Endometrium (tissue), 2 donors: ENCODE data around the gene BAHD1.

Source experiments
- FAIRE-seq: peaks from 2 replicates; lab custom pipeline; 2012; peaks lifted over from hg19 to GRCh38; lab: Jason Lieb, UNC
- donor health status: control.
- donor health status: control.

BAHD1 gene

GRCh38 chr15:40424483-40425115 lies 16.2 kb upstream of the BAHD1 start:
- no peak for FAIRE-seq

GRCh38 chr15:40425681-40426080 lies 15.1 kb upstream of the BAHD1 start:
- no peak for FAIRE-seq

GRCh38 chr15:40427188-40427587 lies 13.6 kb upstream of the BAHD1 start:
- no peak for FAIRE-seq

GRCh38 chr15:40428185-40428584 lies 12.6 kb upstream of the BAHD1 start:
- FAIRE-seq: no peak

GRCh38 chr15:40429068-40429710 lies 11.6 kb upstream of the BAHD1 start:
- FAIRE-seq: no peak

GRCh38 chr15:40430271-40430805 lies 10.4 kb upstream of the BAHD1 start:
- no peak for FAIRE-seq

- FAIRE-seq: no peak
Measured at GRCh38 chr15:40435023-40435709, 5.6 kb upstream of the BAHD1 start.

- no peak for FAIRE-seq
Measured at GRCh38 chr15:40435710-40436089, 5.1 kb upstream of the BAHD1 start.

GRCh38 chr15:40436116-40436891 lies 4.4 kb upstream of the BAHD1 start:
- FAIRE-seq: no peak

GRCh38 chr15:40436892-40437751 lies 3.6 kb upstream of the BAHD1 start:
- no peak for FAIRE-seq

- FAIRE-seq: no peak
Measured at GRCh38 chr15:40437752-40438687, 2.7 kb upstream of the BAHD1 start.

GRCh38 chr15:40438712-40439111 lies 2.0 kb upstream of the BAHD1 start:
- no peak for FAIRE-seq

- FAIRE-seq: no peak
Measured at GRCh38 chr15:40439461-40439959, 1.2 kb upstream of the BAHD1 start.

GRCh38 chr15:40439960-40440742 lies 602 bp upstream of the BAHD1 start:
- no peak for FAIRE-seq

- no peak for FAIRE-seq
Measured at GRCh38 chr15:40441565-40442531, 1.1 kb downstream of the BAHD1 start.

GRCh38 chr15:40443255-40443654 lies 2.5 kb downstream of the BAHD1 start:
- FAIRE-seq: no peak

- no peak for FAIRE-seq
Measured at GRCh38 chr15:40443846-40444245, 3.1 kb downstream of the BAHD1 start.

- no peak for FAIRE-seq
Measured at GRCh38 chr15:40444736-40445135, 4.0 kb downstream of the BAHD1 start.
